H1 (cell line): ENCODE data around the gene ZNF70. TPM values are rescaled to one million over a fixed set of nuclear protein-coding genes. Genes with fewer than 3 reads are reported as not detected.

Source experiments
- CTCF ChIA-PET: fragments of 300-600 bp; sonication (Branson Sonifier 250); formaldehyde crosslinking; loops from one replicate; lab custom pipeline; 2021; ENCODE audit not compliant: partially characterized antibody; lab: Charles Lee
- POLR2A ChIA-PET: fragments of 300-600 bp; sonication (Branson Sonifier 250); formaldehyde crosslinking; loops from one replicate; lab custom pipeline; 2021; ENCODE audit warnings: inconsistent platforms; ENCODE audit not compliant: partially characterized antibody; lab: Charles Lee
- DNase-seq, 2 experiments: peaks; one replicate each; pipeline versions ENCODE4 v3.0.0 to v3.0.0-alpha.2; 2010 to 2022; ENCODE audit warnings: low spot score in 2 of 2, low read depth in 1 of 2, mixed read lengths in 1 of 2
- FAIRE-seq: peaks from 2 replicates; lab custom pipeline; 2011; peaks lifted over from hg19 to GRCh38; lab: Jason Lieb, UNC
- H2AFZ ChIP-seq: 2 replicates; pipeline ENCODE4 v1.8.1; 2012; ENCODE audit warnings: low read length, inconsistent platforms
- H2AK5ac ChIP-seq: 2 replicates; pipeline ENCODE4 v1.6.1; 2013; ENCODE audit warnings: low read depth, low read length
- H2BK120ac ChIP-seq: replicated peaks from 2 replicates; pipeline ENCODE3; 2013; ENCODE audit warnings: low read depth, low read length, inconsistent platforms
- H2BK12ac ChIP-seq: 2 replicates; pipeline ENCODE4 v1.6.1; 2013; ENCODE audit warnings: low read depth, low read length
- H2BK15ac ChIP-seq: 2 replicates; pipeline ENCODE4 v1.6.1; 2013; ENCODE audit warnings: low read length
- H2BK20ac ChIP-seq: 2 replicates; pipeline ENCODE4 v1.6.1; 2013; ENCODE audit warnings: low read length
- H2BK5ac ChIP-seq: 2 replicates; pipeline ENCODE4 v1.6.1; 2013; ENCODE audit warnings: low read depth, low read length
- H3K14ac ChIP-seq: 2 replicates; pipeline ENCODE4 v1.6.1; 2013; ENCODE audit warnings: inconsistent platforms; ENCODE audit not compliant: insufficient read length
- H3K18ac ChIP-seq: 2 replicates; pipeline ENCODE4 v1.6.1; 2013; ENCODE audit warnings: low read length; ENCODE audit errors: extremely low read depth
- H3K23ac ChIP-seq: 2 replicates; pipeline ENCODE4 v1.6.1; 2013; ENCODE audit warnings: inconsistent platforms; ENCODE audit not compliant: insufficient read length
- H3K23me2 ChIP-seq: 2 replicates; pipeline ENCODE4 v1.6.1; 2013; ENCODE audit warnings: low read depth, low read length
- H3K27ac ChIP-seq: 2 replicates; pipeline ENCODE4 v1.6.1; 2011; ENCODE audit warnings: low read depth, low read length, inconsistent platforms
- H3K27me3 ChIP-seq, 4 experiments: replicated peaks in 1 of 4; 1 replicate in 1 of 4; 2 replicates in 3 of 4; pipeline versions ENCODE4 v1.6.1 to v1.8.1; 2011 to 2013; ENCODE audit warnings: low read length in 3 of 4, mild to moderate bottlenecking in 3 of 4, inconsistent platforms in 2 of 4, mixed read lengths in 2 of 4, moderate library complexity in 1 of 4; ENCODE audit not compliant: control insufficient read depth in 3 of 4, insufficient read depth in 3 of 4; ENCODE audit errors: extremely low read depth in 1 of 4
- H3K36me3 ChIP-seq, 4 experiments: 2 replicates each; pipeline versions ENCODE4 v1.6.1 to v1.8.1; 2011 to 2013; ENCODE audit warnings: mild to moderate bottlenecking in 4 of 4, low read length in 3 of 4, moderate library complexity in 2 of 4, control low read depth in 1 of 4, inconsistent platforms in 1 of 4; ENCODE audit not compliant: insufficient read depth in 4 of 4, control insufficient read depth in 2 of 4
- H3K4ac ChIP-seq: replicated peaks from 2 replicates; pipeline ENCODE3; 2013; ENCODE audit warnings: low read length, low read depth, mixed read lengths, inconsistent platforms; ENCODE audit not compliant: insufficient read length
- H3K4me1 ChIP-seq, 4 experiments: replicated peaks in 1 of 4; 1 replicate in 1 of 4; 2 replicates in 3 of 4; pipeline versions ENCODE4 v1.6.1 to v1.8.1; 2011 to 2013; ENCODE audit warnings: low read length in 3 of 4, inconsistent platforms in 2 of 4, mixed read lengths in 1 of 4; ENCODE audit not compliant: insufficient read depth in 4 of 4, control insufficient read depth in 3 of 4
- H3K4me2 ChIP-seq, 2 experiments: 2 replicates each; pipeline versions ENCODE4 v1.6.1 to v1.8.1; 2011 to 2013; ENCODE audit warnings: low read depth in 2 of 2, low read length in 2 of 2, control low read depth in 1 of 2, inconsistent platforms in 1 of 2, mild to moderate bottlenecking in 1 of 2; ENCODE audit not compliant: insufficient read depth in 1 of 2
- H3K4me3 ChIP-seq, 4 experiments: fragments of 200-600, 300-600 bp in 1 of 4; sonication (generic), shearing (Covaris generic), sonication (Bioruptor Twin) in 1 of 4; 2 replicates each; pipeline versions ENCODE4 v1.5.1 to v1.8.1; 2011 to 2016; ENCODE audit warnings: low read length in 4 of 4, low read depth in 3 of 4, control low read depth in 2 of 4, inconsistent platforms in 2 of 4, mild to moderate bottlenecking in 2 of 4, mixed read lengths in 1 of 4, moderate library complexity in 1 of 4; ENCODE audit not compliant: insufficient read depth in 2 of 4; ENCODE audit errors: extremely low read depth in 1 of 4
- H3K56ac ChIP-seq: replicated peaks from 2 replicates; pipeline ENCODE3; 2013; ENCODE audit warnings: low read depth, mild to moderate bottlenecking, mixed read lengths, low read length, inconsistent platforms; ENCODE audit not compliant: insufficient read length
- H3K79me1 ChIP-seq: 2 replicates; pipeline ENCODE4 v1.6.1; 2013; ENCODE audit warnings: low read depth, low read length, control low read depth
- H3K79me2 ChIP-seq, 2 experiments: 2 replicates each; pipeline versions ENCODE4 v1.6.1 to v1.8.1; 2012 to 2013; ENCODE audit warnings: low read length in 2 of 2, mild to moderate bottlenecking in 2 of 2, inconsistent platforms in 1 of 2; ENCODE audit not compliant: insufficient read depth in 2 of 2, control insufficient read depth in 1 of 2
- H3K9ac ChIP-seq, 4 experiments: replicated peaks in 1 of 4; 1 replicate in 1 of 4; 2 replicates in 3 of 4; pipeline versions ENCODE4 v1.6.1 to v1.8.1; 2011 to 2013; ENCODE audit warnings: low read depth in 3 of 4, low read length in 3 of 4, control low read depth in 2 of 4, mild to moderate bottlenecking in 2 of 4, moderate library complexity in 2 of 4, inconsistent platforms in 1 of 4; ENCODE audit errors: extremely low read depth in 1 of 4
- H3K9me3 ChIP-seq, 2 experiments: 2 replicates each; pipeline versions ENCODE4 v1.6.1 to v1.8.1; 2012 to 2013; ENCODE audit warnings: mild to moderate bottlenecking in 2 of 2, moderate library complexity in 2 of 2, control low read depth in 1 of 2, inconsistent platforms in 1 of 2, low read depth in 1 of 2, low read length in 1 of 2, mixed read lengths in 1 of 2; ENCODE audit not compliant: insufficient read depth in 2 of 2
- H4K20me1 ChIP-seq, 2 experiments: replicated peaks in 1 of 2; 2 replicates each; pipeline versions ENCODE3 to v1.8.1; 2011 to 2013; ENCODE audit warnings: inconsistent platforms in 2 of 2, low read length in 2 of 2, mild to moderate bottlenecking in 1 of 2; ENCODE audit not compliant: insufficient read depth in 2 of 2, control insufficient read depth in 1 of 2
- H4K5ac ChIP-seq: 2 replicates; pipeline ENCODE4 v1.6.1; 2013; ENCODE audit warnings: low read length, low read depth, mixed read lengths, inconsistent platforms; ENCODE audit not compliant: insufficient read length
- H4K8ac ChIP-seq: 2 replicates; pipeline ENCODE4 v1.8.0; 2013; ENCODE audit warnings: mild to moderate bottlenecking, moderate library complexity, low read length, inconsistent platforms; ENCODE audit not compliant: insufficient read depth; ENCODE audit errors: extremely low read depth
- H4K91ac ChIP-seq: replicated peaks from 2 replicates; pipeline ENCODE3; 2013; ENCODE audit warnings: low read length, mixed read lengths, inconsistent platforms; ENCODE audit not compliant: insufficient read length
- RXRA ChIP-seq: IDR thresholded peaks from 2 replicates; pipeline ENCODE4 v1.6.1; 2011; ENCODE audit warnings: low read depth, mild to moderate bottlenecking, low read length, moderate library complexity; ENCODE audit not compliant: insufficient read depth
- TAF1 ChIP-seq: IDR thresholded peaks from 2 replicates; pipeline ENCODE4 v1.6.1; 2011; ENCODE audit warnings: mild to moderate bottlenecking, low read depth, low read length
- WGBS, 2 experiments: shearing (Covaris generic) in 1 of 2; methylation state at CpG; one replicate each; pipeline versions ENCODE4 v1.1.6 to v1.1.7; 2013 to 2015; ENCODE audit warnings: low lambda C conversion rate in 2 of 2, mixed read lengths in 2 of 2, inconsistent platforms in 1 of 2, low coverage in 1 of 2, missing lambda C conversion rate in 1 of 2; ENCODE audit not compliant: insufficient replicate concordance in 2 of 2, insufficient coverage in 1 of 2, insufficient read length in 1 of 2; ENCODE audit errors: extremely low coverage in 1 of 2, missing lambda C conversion rate in 1 of 2; 5-methylcytosine and 5-hydroxymethylcytosine counted together
- polyA plus RNA-seq, 7 experiments: library from polyadenylated mRNA; depleted of rRNA in 3 of 7; stranded (reverse) in 5 of 7; unstranded in 2 of 7; fragments of >200 nt in 5 of 7; fragments of 200-250 nt in 2 of 7; gene quantifications; 1 replicate in 5 of 7; 2 replicates in 1 of 7; 4 replicates in 1 of 7; pipeline versions ENCODE4 v1.2.1 to v1.2.3, GENCODE V29; 2011 to 2013; ENCODE audit warnings: missing spikeins in 2 of 7, mixed read lengths in 2 of 7
- total RNA-seq: library from RNA; stranded (reverse); fragmentation: NEBNext Ultra II Directional; extraction: Animal tissue kit (Norgen Biotek cat#: 25700); gene quantifications from 2 replicates; pipeline ENCODE4 v1.2.1, GENCODE V29; 2021

The ZNF70 gene
- total and polyA plus RNA-seq, 2 of the 8 experiments (the other 6 are each of a cell fraction or from before 2014, with no cell fraction given): 1.1 to 2.6 TPM

GRCh38 chr22:23763579-23763945 is 12.7 kb upstream of the ZNF70 start:
- Histone ChIP-seq H2AK5ac (no peak overlapping the region), H2BK20ac (no peak overlapping the region)

More at GRCh38 chr22:23763579-23763945, 12.7 kb upstream of the ZNF70 start:
- Histone ChIP-seq H3K36me3 (no peaks in the 10 kb centered on the region), H3K14ac (no peak overlapping the region), H2BK15ac (no peak overlapping the region), H3K4me2 (peak overlapping the region; percentile 54 to 66), H3K4ac (no peak overlapping the region), H3K79me2 (no peaks in the 10 kb centered on the region), H2BK120ac (no peak overlapping the region), H3K4me1 (peaks cover 0 to 26% (median 18%) of the 10 kb centered on the region in 4 experiments; a peak in 6 of 7 replicates), H3K23me2 (peaks cover 11% of the 10 kb centered on the region), H4K20me1 (peaks cover 0 to 14% of the 10 kb centered on the region in 2 experiments), H4K8ac (no peak overlapping the region), H3K23ac (no peak overlapping the region), H2BK12ac (peak overlapping the region; percentile 75), H3K27ac (no peak overlapping the region), H3K79me1 (no peaks in the 10 kb centered on the region), H3K27me3 (peaks cover 0 to 3% (median 1%) of the 10 kb centered on the region in 4 experiments; a peak in 3 of 7 replicates), H3K56ac (no peak overlapping the region), H4K5ac (no peak overlapping the region), H2AFZ (no peak overlapping the region), H4K91ac (no peak overlapping the region), H2BK5ac (0 out of 2 replicates have a peak overlapping the region, but pooled peaks have one; percentile 71), H3K18ac (peak overlapping the region; percentile 89; the same call in 1 of the 2 replicates), H3K9ac (no peak overlapping the region), H3K4me3 (peak overlapping the region in 2 of 4 experiments; percentile 11 to 48; a peak in 3 of 8 replicates), H3K9me3 (no peaks in the 10 kb centered on the region)
- DNase-seq (peak in 1 of 2 experiments; percentile 76), FAIRE-seq (no peak)
- WGBS, 2 experiments: 15% methylated on average over 15 of the region's 17 CpGs; no CpG with 5 or more reads in 1 of the 2 experiments
- TF ChIP-seq RXRA (no peak), TAF1 (0 out of 2 replicates have a peak, but pooled peaks have one; percentile 5)
- ChIA-PET POLR2A (interaction anchor here (0.7 to 1.9 kb wide), 7 partner anchors 10 to 88 kb away, joined by 3 to 5 read pairs (median 3); partner anchors contain the start of genes VPREB3 and ZNF70), CTCF (interaction anchor here (1.1 to 1.6 kb wide), 4 partner anchors 27 to 378 kb away, joined by 3 to 5 read pairs (median 4); no protein-coding TSS in a partner anchor)
